AML-193 (cell line): ENCODE results near the gene PTEN.
"Not testable (repeated sequence)": the region's sequence is repeated elsewhere in the genome, so short reads cannot be mapped to it uniquely, and the experiment has no call there.

Source experiments
- DNase-seq, 2 experiments: peaks; one replicate each; lab custom pipeline; 2025; lab: John Stamatoyannopoulos, UW

The PTEN gene

DNA sequence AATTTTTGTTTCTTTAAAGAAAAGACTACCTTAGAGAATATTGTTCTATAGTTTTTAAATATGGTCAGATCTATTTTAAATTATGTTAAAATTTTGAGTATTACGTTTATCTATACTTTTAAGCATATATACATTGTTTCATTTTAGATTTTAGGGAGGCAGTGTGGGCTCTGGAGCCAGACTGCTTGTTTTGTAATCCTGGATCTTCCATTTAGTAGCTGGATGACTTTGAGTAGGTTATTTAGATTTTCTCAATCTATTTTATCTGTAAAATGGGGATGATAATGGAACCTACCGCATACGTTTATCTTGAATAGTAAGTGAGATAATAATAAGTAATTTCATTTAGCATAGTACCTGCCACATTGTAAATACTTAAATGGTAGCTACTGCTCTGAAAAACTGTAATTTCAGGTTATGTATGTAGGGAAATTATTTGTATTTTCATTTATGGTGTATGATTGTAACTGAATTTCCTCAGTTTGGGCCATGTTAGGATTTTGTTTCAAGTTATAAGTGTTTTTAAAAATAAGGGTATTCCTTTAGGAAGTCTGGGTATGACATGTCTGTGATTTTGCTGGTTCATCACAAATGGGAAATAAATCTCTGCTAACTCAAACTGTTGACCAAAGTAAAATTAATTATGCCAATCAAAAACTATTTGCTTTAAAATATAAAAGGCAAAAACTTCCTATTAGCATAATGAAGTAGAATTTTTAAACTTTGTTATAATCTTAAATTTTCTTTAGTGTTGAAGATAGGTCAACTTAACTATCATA lies 6.5 kb downstream of the PTEN start:
- DNase-seq: no peak

DNA sequence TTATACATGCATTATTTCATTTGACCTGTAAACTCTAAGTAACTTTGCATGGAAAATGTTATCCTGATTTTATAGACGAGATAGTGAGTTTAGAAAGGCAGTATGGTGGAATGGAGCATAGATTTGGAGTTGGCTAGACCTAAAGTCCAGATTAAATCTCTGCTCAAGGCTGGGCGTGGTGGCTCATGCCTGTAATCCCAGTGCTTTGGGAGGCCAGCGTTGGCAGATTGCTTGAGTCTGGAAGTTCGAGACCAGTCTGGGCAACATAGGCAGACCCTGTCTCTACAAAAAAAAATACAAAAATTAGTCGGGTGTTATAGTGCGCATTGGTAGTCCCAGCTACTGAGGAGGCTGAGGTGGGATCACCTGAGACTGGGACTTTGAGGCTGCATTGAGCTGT lies 9.4 kb downstream of the PTEN start:
- DNase-seq: no peak

DNA sequence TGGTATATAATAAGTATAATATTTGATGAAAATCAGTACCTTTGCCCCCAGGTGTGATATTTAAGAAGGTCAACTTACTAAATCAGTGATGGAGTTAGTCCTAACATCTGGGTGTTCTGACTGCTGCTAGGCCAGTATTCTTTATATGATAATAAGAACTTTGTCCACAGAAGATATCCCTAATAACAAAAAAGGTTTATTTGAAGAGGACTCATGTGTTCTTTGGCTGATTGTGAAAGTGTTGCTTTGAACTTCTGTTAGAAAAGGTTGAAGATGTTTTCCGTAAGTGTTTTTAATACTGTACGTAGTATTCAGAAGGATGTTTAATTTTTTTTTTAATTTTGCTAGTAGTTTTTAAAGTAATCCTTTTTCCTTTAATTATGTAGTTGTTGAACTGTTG lies 10.2 kb downstream of the PTEN start:
- no peak for DNase-seq

DNA sequence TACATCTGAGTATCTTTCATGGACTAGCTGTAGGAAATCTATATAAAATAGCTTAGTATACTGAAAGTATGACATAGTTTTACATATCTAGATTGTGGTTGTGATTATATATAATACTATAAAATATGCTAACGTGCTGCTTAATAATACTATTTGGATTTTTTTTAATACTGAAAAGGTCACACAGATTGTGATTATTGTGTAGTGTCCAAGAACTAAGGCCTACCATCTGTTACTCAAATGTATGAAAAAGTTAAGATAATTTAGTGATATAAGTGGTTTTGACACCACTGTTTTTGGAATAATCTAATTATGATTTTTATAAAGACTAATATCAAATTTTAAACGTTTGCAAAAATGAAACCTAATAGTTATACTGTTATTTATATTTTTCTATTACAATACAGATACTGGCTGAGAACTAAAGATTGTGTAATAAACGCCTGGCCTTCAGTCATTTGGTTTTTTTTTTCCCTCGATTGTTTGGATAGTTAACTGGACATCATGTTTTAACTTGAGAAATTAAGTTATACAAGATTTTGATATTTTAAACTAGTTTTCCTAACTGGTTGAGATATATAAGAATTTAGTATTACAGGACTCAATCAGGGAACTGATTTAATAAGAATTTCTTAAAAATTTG lies 12.6 kb downstream of the PTEN start:
- DNase-seq: peak; percentile 22 to 46

DNA sequence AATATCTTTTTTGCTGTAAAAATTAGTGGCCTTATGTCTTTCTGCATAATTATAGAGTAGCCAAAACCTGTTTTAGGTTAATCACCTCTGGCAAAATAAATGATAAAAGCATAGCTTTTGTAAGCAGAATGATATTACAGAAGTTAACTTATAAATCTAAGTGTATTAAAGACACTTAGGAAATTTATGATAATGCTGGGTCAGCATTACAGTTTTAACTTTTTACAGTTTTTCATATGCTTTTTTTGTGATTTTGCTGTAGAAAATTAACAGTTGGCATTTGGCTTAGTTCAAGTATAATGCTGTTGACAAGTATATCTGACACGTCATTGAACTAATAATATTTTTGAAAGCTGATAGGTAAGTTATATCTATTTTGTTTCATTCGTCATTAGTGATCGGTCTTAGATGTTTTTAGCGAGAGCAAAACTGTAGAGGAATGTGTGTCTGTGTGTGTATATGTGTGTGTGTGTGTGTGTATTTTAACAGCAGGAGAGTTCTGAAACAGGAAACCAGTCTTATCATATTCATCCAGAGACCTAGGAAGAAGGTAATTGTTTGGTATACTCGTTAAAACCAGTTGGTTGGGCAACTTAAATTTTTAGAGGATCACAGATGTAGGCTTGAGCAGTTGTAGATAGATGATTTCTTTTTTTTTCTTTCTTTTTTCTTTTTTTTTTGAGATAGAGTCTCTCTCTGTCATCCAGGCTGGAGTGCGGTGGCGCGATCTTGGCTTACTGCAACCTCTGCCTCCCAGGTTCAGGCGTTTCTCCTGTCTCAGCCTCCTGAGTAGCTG lies 15.4 kb downstream of the PTEN start:
- DNase-seq: peak; percentile 45 to 53

DNA sequence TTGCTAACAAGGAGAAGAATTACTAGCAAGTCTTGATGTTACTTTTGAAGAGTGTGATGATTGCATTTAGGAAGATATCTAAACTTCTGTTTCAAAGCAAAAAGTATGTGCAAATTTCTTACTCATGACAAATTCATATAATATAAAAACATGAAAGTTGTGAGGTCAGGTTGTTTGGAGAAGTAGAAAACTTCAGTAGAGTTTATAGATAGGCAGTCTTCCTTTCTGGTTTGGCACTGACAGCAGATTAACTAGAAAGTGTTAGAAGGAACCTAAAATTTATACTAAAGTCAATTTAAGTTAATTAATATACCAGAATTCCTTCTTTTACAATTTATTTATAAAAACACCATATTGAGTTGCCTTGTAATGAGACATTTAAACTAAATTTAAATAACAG lies 16.9 kb downstream of the PTEN start:
- no peak for DNase-seq

DNA sequence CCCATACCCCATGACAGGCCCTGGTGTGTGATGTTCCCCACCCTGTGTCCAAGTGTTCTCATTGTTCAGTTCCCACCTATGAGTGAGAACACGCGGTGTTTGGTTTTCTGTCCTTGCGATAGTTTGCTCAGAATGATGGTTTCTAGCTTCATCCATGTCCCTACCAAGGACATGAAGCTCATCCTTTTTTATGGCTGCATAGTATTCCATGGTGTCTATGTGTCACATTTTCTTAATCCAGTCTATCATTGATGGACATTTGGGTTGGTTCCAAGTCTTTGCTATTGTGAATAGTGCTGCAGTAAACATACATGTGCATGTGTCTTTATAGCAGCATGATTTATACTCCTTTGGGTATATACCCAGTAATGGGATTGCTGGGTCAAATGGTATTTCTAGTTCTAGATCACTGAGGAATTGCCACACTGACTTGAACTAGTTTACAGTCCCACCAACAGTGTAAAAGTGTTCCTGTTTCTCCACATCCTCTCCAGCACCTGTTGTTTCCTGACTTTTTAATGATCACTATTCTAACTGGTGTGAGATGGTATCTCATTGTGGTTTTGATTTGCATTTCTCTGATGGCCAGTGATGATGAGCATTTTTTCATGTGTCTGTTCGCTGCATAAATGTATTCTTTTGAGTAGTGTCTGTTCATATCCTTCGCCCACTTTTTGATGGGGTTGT lies 18.1 kb downstream of the PTEN start:
- not testable (repeated sequence) for DNase-seq

DNA sequence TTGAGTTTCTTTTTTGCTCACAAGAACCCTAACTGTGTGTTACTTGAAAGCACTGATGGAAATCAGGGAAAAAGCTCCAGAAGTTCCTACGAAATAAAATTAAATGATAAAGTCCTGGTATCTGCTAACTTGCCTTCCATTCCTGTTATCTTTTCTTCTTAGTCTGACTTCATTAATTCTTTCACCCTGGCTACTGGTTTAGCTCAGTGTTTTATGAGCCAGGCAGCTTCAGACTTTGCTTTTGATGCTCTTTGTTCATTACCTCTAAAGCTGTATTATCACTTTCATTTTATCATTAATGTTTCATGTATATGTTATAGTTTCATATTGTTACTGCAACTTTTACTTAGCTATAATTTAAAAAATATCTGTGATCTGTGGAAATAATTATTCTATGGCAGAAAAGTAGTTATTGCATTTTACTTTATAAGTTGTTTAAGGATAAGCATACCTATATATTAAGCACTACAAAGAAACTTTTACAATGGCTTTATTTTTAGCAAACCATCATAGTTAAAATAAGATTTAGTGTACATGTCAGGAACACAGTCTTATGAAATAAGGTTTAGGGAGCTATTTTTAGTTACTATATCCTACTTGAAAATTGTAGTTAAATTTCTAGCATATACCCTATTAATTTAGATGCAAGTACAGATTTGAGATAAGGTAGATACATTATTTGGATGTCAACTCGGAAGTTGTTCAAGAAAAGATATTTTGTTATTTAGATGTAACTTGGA lies 19.3 kb downstream of the PTEN start:
- DNase-seq: no peak

DNA sequence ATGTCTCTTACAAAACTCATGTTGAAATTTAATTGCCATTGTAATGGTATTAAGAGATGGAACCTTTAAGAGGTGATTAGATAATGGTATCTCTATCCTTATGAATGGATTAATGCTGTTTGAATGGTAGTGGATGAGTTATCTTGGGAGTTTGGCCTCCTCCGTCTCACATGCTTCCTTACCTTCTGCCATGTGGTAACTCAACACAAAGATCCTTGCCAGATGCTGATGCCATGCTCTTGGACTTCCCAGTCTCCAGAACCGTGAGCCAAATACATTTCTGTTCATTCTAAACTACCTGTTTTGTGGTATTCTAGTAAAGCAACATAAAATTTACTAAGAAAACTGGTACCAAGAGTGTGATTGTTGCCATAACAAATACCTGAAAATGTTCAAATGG lies 23.2 kb downstream of the PTEN start:
- no peak for DNase-seq

DNA sequence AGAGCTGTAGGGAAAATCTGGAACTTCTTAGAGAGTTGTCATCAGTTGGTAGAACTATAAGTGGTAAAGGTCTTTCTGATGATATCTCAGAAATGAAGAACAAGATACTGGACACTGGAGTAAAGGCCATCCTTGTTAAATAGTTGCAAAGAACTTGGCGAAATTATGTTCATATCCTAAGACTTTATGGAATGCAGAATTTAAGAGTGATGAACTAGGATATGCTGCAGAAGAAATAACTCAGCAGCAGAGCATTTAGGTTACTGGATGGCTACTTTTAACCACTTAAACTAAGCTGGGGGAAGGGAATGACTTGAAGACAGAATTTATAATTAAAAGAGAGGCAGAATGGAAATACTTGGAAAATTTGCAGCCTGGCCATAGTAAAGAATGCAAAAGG lies 23.7 kb downstream of the PTEN start:
- DNase-seq: no peak

DNA sequence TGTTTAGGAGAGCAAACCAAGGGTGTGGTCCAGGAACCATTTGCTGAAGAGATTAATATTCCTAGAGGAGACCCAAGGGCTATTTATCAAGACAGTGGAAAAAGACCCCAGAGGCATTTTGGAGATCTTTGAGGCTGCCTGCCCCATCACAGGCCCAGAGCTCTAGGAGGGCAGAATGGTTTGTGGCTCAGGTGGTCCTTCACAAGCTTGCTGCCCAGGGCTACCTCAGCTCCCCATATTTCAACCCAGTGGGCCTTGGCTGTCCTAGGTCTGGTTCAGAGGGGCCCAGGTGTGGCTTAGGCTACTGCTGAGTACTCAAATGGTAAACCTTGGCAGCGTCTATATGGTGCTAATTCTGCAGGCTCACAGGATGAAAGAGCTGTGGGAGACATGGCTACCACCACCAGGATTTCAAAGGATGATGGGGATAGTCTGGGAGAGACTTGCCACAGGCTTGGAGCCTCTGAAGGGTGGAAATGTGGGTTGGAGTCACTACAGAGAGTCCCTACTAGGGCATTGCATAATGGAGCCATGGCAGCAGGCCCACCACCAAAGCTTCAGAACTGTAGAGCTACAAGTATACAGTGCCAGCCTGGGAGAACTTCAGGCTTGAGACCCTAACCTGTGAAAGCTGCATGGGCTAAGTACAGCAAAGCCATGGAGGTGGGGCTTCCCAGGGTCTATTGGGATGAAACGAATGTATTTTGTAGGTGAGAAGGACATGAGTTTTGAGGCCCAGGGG lies 24.3 kb downstream of the PTEN start:
- DNase-seq: no peak

DNA sequence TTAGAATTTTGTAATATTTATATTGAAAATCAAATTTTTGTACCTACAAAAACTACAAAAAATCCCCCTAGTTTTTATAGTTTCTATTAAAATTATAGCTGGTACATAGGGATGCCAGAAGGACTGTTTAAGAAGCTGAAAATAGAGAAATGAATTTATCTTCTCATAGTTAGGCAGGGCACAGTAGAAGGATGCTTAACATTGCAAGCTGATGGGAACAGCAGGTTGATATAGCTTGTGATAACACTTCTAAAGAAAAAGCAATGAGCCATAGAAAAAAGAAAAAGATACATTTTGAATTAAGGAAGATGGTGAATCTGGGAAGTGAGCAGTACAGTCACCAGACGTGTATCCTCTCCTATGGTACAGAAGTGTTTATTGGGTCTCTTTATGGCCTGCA lies 32.0 kb downstream of the PTEN start:
- no peak for DNase-seq

DNA sequence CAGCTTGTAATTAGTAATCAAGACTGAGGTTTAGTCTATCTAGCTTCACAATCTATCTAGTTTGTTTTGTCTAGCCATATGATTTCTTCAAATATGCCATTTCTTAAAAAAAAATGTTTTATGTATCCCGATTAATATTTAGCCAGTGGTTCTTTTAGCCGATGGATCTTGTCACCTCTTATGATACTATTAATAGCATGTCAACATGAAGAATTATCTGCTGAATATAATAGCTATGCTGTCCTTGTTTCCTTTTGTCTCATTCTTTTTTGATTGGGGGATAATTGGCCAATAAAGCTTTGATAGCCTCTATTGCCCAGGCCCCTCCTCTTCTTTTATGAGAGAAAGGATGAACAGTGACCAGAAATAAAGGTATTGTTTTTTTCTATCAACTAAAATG lies 32.8 kb downstream of the PTEN start:
- no peak for DNase-seq

DNA sequence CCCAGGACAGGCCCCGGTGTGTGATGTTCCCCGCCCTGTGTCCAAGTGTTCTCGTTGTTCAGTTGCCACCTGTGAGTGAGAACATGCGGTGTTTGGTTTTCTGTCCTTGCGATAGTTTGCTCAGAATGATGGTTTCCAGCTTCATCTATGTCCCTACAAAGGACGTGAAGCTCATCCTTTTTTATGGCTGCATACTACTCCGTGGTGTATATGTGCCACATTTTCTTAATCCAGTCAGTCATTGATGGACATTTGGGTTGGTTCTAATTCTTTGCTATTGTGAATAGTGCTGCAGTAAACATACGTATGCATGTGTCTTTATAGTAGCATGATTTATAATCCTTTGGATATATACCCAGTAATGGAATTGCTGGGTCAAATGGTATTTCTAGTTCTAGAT lies 34.5 kb downstream of the PTEN start:
- not testable (repeated sequence) for DNase-seq

DNA sequence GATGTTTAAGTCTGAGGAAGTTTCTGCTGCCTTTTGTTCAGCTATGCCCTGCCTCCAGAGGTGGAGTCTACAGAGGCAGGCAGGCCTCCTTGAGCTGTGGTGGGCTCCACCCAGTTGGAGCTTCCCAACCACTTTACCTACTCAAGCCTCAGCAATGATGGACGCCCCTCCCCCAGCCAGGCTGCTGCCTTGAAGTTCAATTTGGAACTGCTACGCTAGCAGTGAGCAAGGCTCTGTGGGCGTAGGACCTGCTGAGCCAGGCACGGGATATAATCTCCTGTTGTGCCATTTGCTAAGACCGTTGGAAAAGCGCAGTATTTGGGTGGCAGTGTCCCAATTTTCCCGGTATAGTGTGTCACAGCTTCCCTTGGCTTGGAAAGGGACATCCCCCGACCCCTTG lies 40.0 kb downstream of the PTEN start:
- DNase-seq: not testable (repeated sequence)

DNA sequence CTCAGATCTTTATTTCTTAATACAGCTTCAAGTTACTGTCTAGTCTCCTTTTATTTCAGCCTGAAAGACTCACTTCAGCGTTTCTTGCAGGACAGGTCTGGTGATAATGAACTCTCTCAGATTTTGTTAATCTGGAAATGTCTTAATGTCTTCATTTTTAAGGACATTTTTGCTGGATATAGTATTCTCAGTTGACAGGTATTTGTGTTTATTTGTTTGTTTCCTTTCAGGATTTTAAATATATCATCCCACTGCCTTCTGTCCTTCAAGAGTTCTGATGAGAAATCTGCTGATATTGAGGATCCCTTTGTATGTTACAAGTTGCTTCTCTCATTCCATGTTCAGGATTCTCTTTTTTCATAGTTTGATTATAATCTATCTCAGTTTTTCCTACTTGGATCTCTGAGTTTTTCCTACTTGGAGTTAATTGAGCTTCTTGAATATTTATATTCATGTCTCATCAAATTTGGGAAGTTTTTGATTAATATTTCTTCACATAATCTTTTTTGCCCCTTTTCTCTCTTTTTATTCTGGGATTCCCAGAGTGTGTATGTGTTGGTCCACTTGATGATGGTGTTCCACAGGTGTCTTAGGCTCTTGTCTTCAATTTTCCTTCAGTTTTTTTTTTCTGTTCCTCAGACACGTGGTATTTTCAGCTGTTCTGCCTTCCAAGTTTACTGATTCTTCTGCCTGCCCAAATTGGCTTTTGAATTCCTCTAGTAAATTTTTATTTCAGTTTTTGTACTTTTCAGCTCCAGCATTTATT lies 49.9 kb downstream of the PTEN start:
- DNase-seq: no peak

DNA sequence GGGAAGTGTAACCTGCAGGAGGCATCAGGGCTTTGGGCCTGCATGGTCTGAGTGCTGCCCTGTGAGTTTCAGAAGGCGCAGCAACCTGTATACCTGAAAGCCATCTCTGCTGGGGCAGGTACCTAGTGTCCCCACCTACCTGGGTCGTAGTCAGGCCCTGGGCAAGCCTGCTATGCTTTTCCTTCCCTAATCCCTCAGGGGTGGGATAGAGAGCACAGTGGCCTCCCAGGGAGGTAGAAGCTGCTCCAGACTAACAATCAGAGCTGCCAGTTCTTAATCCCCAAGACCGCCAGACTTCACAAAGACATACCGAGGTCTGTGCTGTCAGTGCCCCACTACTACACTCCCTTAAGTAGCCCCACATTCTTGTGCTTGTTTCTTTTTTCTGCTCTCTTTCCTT lies 52.0 kb downstream of the PTEN start:
- DNase-seq: no peak

DNA sequence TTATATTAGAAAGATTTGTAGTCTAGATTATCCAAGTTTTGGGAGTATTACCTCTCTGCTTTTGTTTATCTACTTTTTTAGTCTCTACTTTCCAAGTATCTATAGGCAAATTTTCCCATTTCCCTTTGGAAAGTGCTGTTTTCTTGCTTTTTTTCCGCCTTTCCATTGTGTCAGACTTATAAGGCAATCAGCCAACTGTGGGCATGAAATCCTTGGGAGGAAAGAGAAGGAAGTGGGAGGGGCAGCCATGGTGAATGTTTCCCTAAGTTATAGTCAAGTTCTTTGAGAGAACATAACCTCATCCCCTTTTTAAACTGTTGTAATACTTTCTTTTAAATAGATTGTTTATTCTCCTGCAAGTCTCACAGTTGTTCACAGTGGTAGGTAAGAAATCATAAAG lies 52.6 kb downstream of the PTEN start:
- no peak for DNase-seq

DNA sequence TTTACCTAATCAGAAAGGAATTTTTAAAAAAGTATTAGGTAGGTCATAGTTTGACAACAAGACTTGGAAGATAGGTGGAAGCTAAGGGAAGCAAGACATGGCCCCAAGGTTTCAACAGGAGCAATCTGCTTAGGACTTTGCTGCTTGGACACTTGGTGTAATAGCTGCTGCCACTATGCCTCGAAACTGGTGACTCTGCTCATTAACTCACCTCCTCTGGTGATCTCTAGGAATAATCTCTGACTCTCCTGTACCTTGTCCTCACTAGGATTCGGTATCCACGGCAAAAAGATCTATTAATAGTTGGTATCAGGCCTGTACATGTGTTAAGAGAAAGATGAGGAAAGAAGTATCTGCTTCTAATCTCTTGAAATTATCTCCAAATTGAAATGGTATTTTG lies 53.1 kb downstream of the PTEN start:
- no peak for DNase-seq

DNA sequence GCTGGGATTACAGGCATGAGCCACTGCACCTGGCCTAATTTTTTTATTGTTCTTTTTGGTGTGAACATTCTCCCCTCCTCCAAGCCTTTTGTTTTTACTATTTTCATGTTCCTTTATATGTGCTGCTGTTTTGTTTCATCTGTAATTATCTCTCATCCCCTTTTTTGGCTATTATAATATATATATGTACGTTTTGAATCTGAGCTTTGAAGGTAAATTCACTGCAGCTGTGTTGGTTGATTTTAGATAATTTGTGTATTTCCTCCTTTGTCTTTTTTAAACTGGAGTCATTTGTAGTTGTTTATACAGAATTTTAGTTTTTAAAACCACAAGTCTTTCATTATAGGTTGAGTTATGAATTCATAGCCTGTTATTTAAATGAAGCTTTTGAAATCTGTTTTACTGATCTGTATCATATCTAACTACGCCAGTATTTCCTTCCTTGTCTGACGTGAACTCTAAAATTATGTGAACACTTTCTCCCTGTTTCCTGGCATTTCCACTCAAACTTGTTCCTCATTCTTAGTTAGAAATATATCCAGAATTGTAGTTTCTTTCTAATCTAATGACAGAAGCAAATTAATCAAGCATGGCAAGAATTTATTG lies 54.9 kb downstream of the PTEN start:
- no peak for DNase-seq
